ENCODE results near the gene DRG2. TPM values are rescaled to one million over a fixed set of nuclear protein-coding genes. Genes with fewer than 3 reads are reported as not detected.

The DRG2 gene
- total RNA-seq, 6 experiments from 2014 or later = 30.6 to 38.1 (median 33.7) TPM

- Mint-ChIP-seq H3K4me1 (ENCODE audit: low read depth) (peaks cover 22% of the 10 kb centered on the region), H3K36me3 (ENCODE audit: low read depth) (0 out of 2 replicates have a peak, but pooled peaks cover 8% of the 10 kb centered on the region), H3K27me3 (ENCODE audit: insufficient read depth) (no peaks in the 10 kb centered on the region), H3K9me3 (no peaks in the 10 kb centered on the region), H3K4me3 (no peak overlapping the region), H3K27ac (no peak overlapping the region)
- DNase-seq = no peak
- no peak for TF ChIP-seq CTCF (IDR thresholded peaks at IDR 0.05)
These were observed 41.9 kb upstream of the DRG2 start for GRCh38 chr17:18045691-18046350.

- H3K36me3 Mint-ChIP-seq (ENCODE audit: low read depth) = peaks cover 26% of the 10 kb centered on the region
- no peak overlapping the region for H3K4me3 Mint-ChIP-seq
- no peaks in the 10 kb centered on the region for H3K9me3 Mint-ChIP-seq
- no peak for DNase-seq
- TF ChIP-seq CTCF (IDR thresholded peaks at IDR 0.05) = no peak
- no peaks in the 10 kb centered on the region for H3K27me3 Mint-ChIP-seq (ENCODE audit: insufficient read depth)
- no peak overlapping the region for H3K27ac Mint-ChIP-seq
- peaks cover 9% of the 10 kb centered on the region for H3K4me1 Mint-ChIP-seq (ENCODE audit: low read depth)
These were observed 32.2 kb upstream of the DRG2 start for GRCh38 chr17:18055597-18055996.

GRCh38 chr17:18056214-18056613, 31.5 kb upstream of the DRG2 start:
- H3K9me3 Mint-ChIP-seq = no peaks in the 10 kb centered on the region
- no peak overlapping the region for H3K4me3 Mint-ChIP-seq
- H3K27ac Mint-ChIP-seq = no peak overlapping the region
- no peaks in the 10 kb centered on the region for H3K27me3 Mint-ChIP-seq (ENCODE audit: insufficient read depth)
- no peak for DNase-seq
- H3K36me3 Mint-ChIP-seq (ENCODE audit: low read depth) = peaks cover 26% of the 10 kb centered on the region
- TF ChIP-seq CTCF (IDR thresholded peaks at IDR 0.05) = no peak
- peaks cover 9% of the 10 kb centered on the region for H3K4me1 Mint-ChIP-seq (ENCODE audit: low read depth)

- no peak overlapping the region for H3K27ac Mint-ChIP-seq
- no peak for TF ChIP-seq CTCF (IDR thresholded peaks at IDR 0.05)
- no peaks in the 10 kb centered on the region for H3K9me3 Mint-ChIP-seq
- no peak overlapping the region for H3K4me3 Mint-ChIP-seq
- peaks cover 9% of the 10 kb centered on the region for H3K4me1 Mint-ChIP-seq (ENCODE audit: low read depth)
- no peak for DNase-seq
- no peaks in the 10 kb centered on the region for H3K27me3 Mint-ChIP-seq (ENCODE audit: insufficient read depth)
- H3K36me3 Mint-ChIP-seq (ENCODE audit: low read depth) = peaks cover 20% of the 10 kb centered on the region
These were observed 28.5 kb upstream of the DRG2 start for GRCh38 chr17:18059283-18059682.

- no peaks in the 10 kb centered on the region; the same call in 1 of the 2 replicates for H3K27me3 Mint-ChIP-seq (ENCODE audit: insufficient read depth)
- H3K4me1 Mint-ChIP-seq (ENCODE audit: low read depth) = peaks cover 6% of the 10 kb centered on the region
- H3K27ac Mint-ChIP-seq = no peak overlapping the region
- peaks cover 10% of the 10 kb centered on the region for H3K36me3 Mint-ChIP-seq (ENCODE audit: low read depth)
- no peaks in the 10 kb centered on the region for H3K9me3 Mint-ChIP-seq
- 0 out of 2 replicates have a peak, but pooled peaks have one; percentile 13 for TF ChIP-seq CTCF (IDR thresholded peaks at IDR 0.05)
- H3K4me3 Mint-ChIP-seq = no peak overlapping the region
- DNase-seq = no peak
These were observed 23.7 kb upstream of the DRG2 start for GRCh38 chr17:18064053-18064452.

Data from HFFc6 (cell line).